BLaER1 treated with 17β-estradiol and CSF1 and Interleukin-3, amounts not matched to agents 10 nM and 100 nM (cell line): Measurements from ENCODE around the gene HTATSF1.

Source experiments
- H3K27ac ChIP-seq, 11 experiments: shearing (Covaris generic); formaldehyde crosslinking; 2 replicates each; pipeline ENCODE4 v1.8.1; 2022
- H3K27me3 ChIP-seq, 11 experiments: shearing (Covaris generic); formaldehyde crosslinking; 2 replicates each; pipeline ENCODE4 v1.8.1; 2022
- H3K36me3 ChIP-seq, 11 experiments: shearing (Covaris generic); formaldehyde crosslinking; 2 replicates each; pipeline ENCODE4 v1.8.1; 2022
- H3K4me1 ChIP-seq, 10 experiments: shearing (Covaris generic); formaldehyde crosslinking; 2 replicates each; pipeline ENCODE4 v1.8.1; 2022
- H3K4me2 ChIP-seq, 11 experiments: shearing (Covaris generic); formaldehyde crosslinking; 2 replicates each; pipeline ENCODE4 v1.8.1; 2022
- H3K4me3 ChIP-seq, 10 experiments: shearing (Covaris generic); formaldehyde crosslinking; 2 replicates each; pipeline ENCODE4 v1.8.1; 2022
- H3K9ac ChIP-seq, 11 experiments: shearing (Covaris generic); formaldehyde crosslinking; 2 replicates each; pipeline ENCODE4 v1.8.1; 2022
- H3K9me3 ChIP-seq, 11 experiments: shearing (Covaris generic); formaldehyde crosslinking; replicated peaks in 1 of 11; 2 replicates each; pipeline ENCODE4 v1.8.1; 2022
- H4K20me1 ChIP-seq, 11 experiments: shearing (Covaris generic); formaldehyde crosslinking; 2 replicates each; pipeline ENCODE4 v1.8.1; 2022
- Cebpa-rat ChIP-seq, 11 experiments: shearing (Covaris generic); IDR thresholded peaks; 2 replicates each; pipeline ENCODE4 v1.8.1; 2022

HTATSF1 gene

GRCh38 chrX:136525738-136526606 lies 28.6 kb downstream of the HTATSF1 start:
- no peak overlapping the region for H3K4me3 ChIP-seq
- no peaks in the 10 kb centered on the region for H3K36me3 ChIP-seq
- no peak overlapping the region for H3K27ac ChIP-seq
- H3K4me2 ChIP-seq = no peak overlapping the region
- no peak overlapping the region for H3K9ac ChIP-seq
- peaks cover 77 to 100% (median 96%) of the 10 kb centered on the region in 11 experiments for H3K27me3 ChIP-seq
- no peaks in the 10 kb centered on the region for H3K4me1 ChIP-seq
- no peaks in the 10 kb centered on the region for H3K9me3 ChIP-seq
- H4K20me1 ChIP-seq = no peaks in the 10 kb centered on the region
- TF ChIP-seq Cebpa-rat (IDR thresholded peaks at IDR 0.05) = no peak

- Histone ChIP-seq H3K4me1 (no peaks in the 10 kb centered on the region), H3K27ac (no peak overlapping the region)
Measured at GRCh38 chrX:136528645-136529315, 31.4 kb downstream of the HTATSF1 start.

GRCh38 chrX:136529795-136530194 lies 32.4 kb downstream of the HTATSF1 start:
- Histone ChIP-seq H3K4me2 (no peak overlapping the region), H3K4me3 (no peak overlapping the region), H3K36me3 (no peaks in the 10 kb centered on the region), H3K27ac (no peak overlapping the region), H3K9me3 (no peaks in the 10 kb centered on the region), H3K4me1 (no peaks in the 10 kb centered on the region), H4K20me1 (no peaks in the 10 kb centered on the region), H3K27me3 (peaks cover 88 to 100% (median 97%) of the 10 kb centered on the region in 11 experiments), H3K9ac (no peak overlapping the region)
- no peak for TF ChIP-seq Cebpa-rat (IDR thresholded peaks at IDR 0.05)

More at GRCh38 chrX:136528645-136529315, 31.4 kb downstream of the HTATSF1 start:
- no peaks in the 10 kb centered on the region for H4K20me1 ChIP-seq
- no peaks in the 10 kb centered on the region for H3K36me3 ChIP-seq
- TF ChIP-seq Cebpa-rat (IDR thresholded peaks at IDR 0.05) = no peak
- no peaks in the 10 kb centered on the region for H3K9me3 ChIP-seq
- no peak overlapping the region for H3K4me2 ChIP-seq
- no peak overlapping the region for H3K9ac ChIP-seq
- peaks cover 87 to 100% (median 97%) of the 10 kb centered on the region in 11 experiments for H3K27me3 ChIP-seq
- H3K4me3 ChIP-seq = no peak overlapping the region

GRCh38 chrX:136531951-136532350 lies 34.6 kb downstream of the HTATSF1 start, which contains the start of gene VGLL1:
TSS of gene VGLL1 (plus strand) at chrX:136532215. CDS start at chrX:136536021, 3,806 bp downstream.
- Histone ChIP-seq H3K36me3 (no peaks in the 10 kb centered on the region), H3K4me2 (no peak within 1 kb of the TSS), H4K20me1 (no peaks in the 10 kb centered on the region), H3K27ac (no peak within 1 kb of the TSS), H3K9me3 (peaks cover 0 to 9% (median 0%) of the 10 kb centered on the region in 11 experiments; a peak in 1 of 22 replicates), H3K4me3 (no peak within 1 kb of the TSS), H3K27me3 (peaks cover 86 to 100% (median 97%) of the 10 kb centered on the region in 11 experiments), H3K4me1 (no peaks in the 10 kb centered on the region), H3K9ac (no peak within 1 kb of the TSS)
- TF ChIP-seq Cebpa-rat (IDR thresholded peaks at IDR 0.05) = no peak

GRCh38 chrX:136534131-136534530 lies 36.7 kb downstream of the HTATSF1 start:
- H3K9ac ChIP-seq = no peak overlapping the region
- no peaks in the 10 kb centered on the region; a peak in 1 of 22 replicates for H4K20me1 ChIP-seq
- H3K4me1 ChIP-seq = no peaks in the 10 kb centered on the region
- H3K4me2 ChIP-seq = no peak overlapping the region
- no peaks in the 10 kb centered on the region for H3K36me3 ChIP-seq
- no peak overlapping the region for H3K4me3 ChIP-seq
- H3K27ac ChIP-seq = no peak overlapping the region
- peaks cover 83 to 100% (median 95%) of the 10 kb centered on the region in 11 experiments for H3K27me3 ChIP-seq
- TF ChIP-seq Cebpa-rat (IDR thresholded peaks at IDR 0.05) = no peak
- peaks cover 0 to 9% (median 0%) of the 10 kb centered on the region in 11 experiments; a peak in 1 of 22 replicates for H3K9me3 ChIP-seq

GRCh38 chrX:136538811-136539210 lies 41.4 kb downstream of the HTATSF1 start:
- Histone ChIP-seq H3K27ac (no peak overlapping the region), H3K9ac (no peak overlapping the region), H3K27me3 (peaks cover 86 to 100% (median 98%) of the 10 kb centered on the region in 11 experiments), H3K4me3 (no peak overlapping the region), H3K4me2 (no peak overlapping the region), H3K36me3 (no peaks in the 10 kb centered on the region), H3K4me1 (no peaks in the 10 kb centered on the region), H3K9me3 (peaks cover 0 to 9% (median 0%) of the 10 kb centered on the region in 11 experiments; a peak in 1 of 22 replicates), H4K20me1 (peaks cover 0 to 6% (median 0%) of the 10 kb centered on the region in 11 experiments; a peak in 4 of 22 replicates)
- TF ChIP-seq Cebpa-rat (IDR thresholded peaks at IDR 0.05) = no peak

- Histone ChIP-seq H3K4me2 (no peak overlapping the region), H3K4me3 (no peak overlapping the region), H3K4me1 (no peaks in the 10 kb centered on the region), H3K36me3 (no peaks in the 10 kb centered on the region), H3K27me3 (peaks cover 85 to 100% (median 98%) of the 10 kb centered on the region in 11 experiments), H4K20me1 (peaks cover 0 to 6% (median 0%) of the 10 kb centered on the region in 11 experiments; a peak in 4 of 22 replicates), H3K27ac (no peak overlapping the region), H3K9me3 (peaks cover 0 to 9% (median 0%) of the 10 kb centered on the region in 11 experiments; a peak in 1 of 22 replicates), H3K9ac (no peak overlapping the region)
- TF ChIP-seq Cebpa-rat (IDR thresholded peaks at IDR 0.05) = no peak
Measured at GRCh38 chrX:136540226-136540625, 42.8 kb downstream of the HTATSF1 start.

GRCh38 chrX:136541294-136541693 lies 43.9 kb downstream of the HTATSF1 start:
- H3K9ac ChIP-seq = no peak overlapping the region
- no peak overlapping the region for H3K4me3 ChIP-seq
- peaks cover 0 to 6% (median 0%) of the 10 kb centered on the region in 11 experiments; a peak in 4 of 22 replicates for H4K20me1 ChIP-seq
- no peaks in the 10 kb centered on the region for H3K4me1 ChIP-seq
- no peak overlapping the region for H3K4me2 ChIP-seq
- no peak for TF ChIP-seq Cebpa-rat (IDR thresholded peaks at IDR 0.05)
- no peak overlapping the region for H3K27ac ChIP-seq
- H3K9me3 ChIP-seq = peaks cover 0 to under 1% (median 0%) of the 10 kb centered on the region in 11 experiments; a peak in 1 of 22 replicates
- no peaks in the 10 kb centered on the region for H3K36me3 ChIP-seq
- H3K27me3 ChIP-seq = peaks cover 85 to 100% (median 98%) of the 10 kb centered on the region in 11 experiments

- Histone ChIP-seq H3K9me3 (no peaks in the 10 kb centered on the region), H4K20me1 (peaks cover 0 to 6% (median 0%) of the 10 kb centered on the region in 11 experiments; a peak in 4 of 22 replicates), H3K4me3 (no peak overlapping the region), H3K9ac (no peak overlapping the region), H3K27ac (no peak overlapping the region), H3K4me2 (no peak overlapping the region), H3K4me1 (no peaks in the 10 kb centered on the region), H3K27me3 (peaks cover 90 to 100% (median 98%) of the 10 kb centered on the region in 11 experiments), H3K36me3 (no peaks in the 10 kb centered on the region)
- TF ChIP-seq Cebpa-rat (IDR thresholded peaks at IDR 0.05) = no peak
Measured at GRCh38 chrX:136542281-136542680, 44.9 kb downstream of the HTATSF1 start.
